GM13976 (cell line): Measurements from ENCODE around the gene IGSF21.
A peak's percentile ranks its signal among the peaks of the same experiment; 100 is the strongest.

Experiments used
- DNase-seq: peaks from one replicate; pipeline ENCODE4 v3.0.0; 2012; ENCODE audit warnings: low spot score
- CTCF ChIP-seq: IDR thresholded peaks from 2 replicates; pipeline ENCODE4 v1.5.1; 2012; ENCODE audit warnings: borderline replicate concordance, mild to moderate bottlenecking; ENCODE audit not compliant: insufficient read depth; ENCODE audit errors: extremely low read depth, missing control alignments, control extremely low read depth
- in situ Hi-C: fragments of 300-500 bp; cut with MboI; formaldehyde crosslinking; loops from one replicate; pipeline ENCODE4 v1.12.0; 2022; ENCODE audit warnings: low sequenced_read_pairs, mixed read lengths, inconsistent platforms; ENCODE audit not compliant: unreplicated experiment

IGSF21 gene

GRCh38 chr1:18297896-18298648 lies 190.5 kb downstream of the IGSF21 start:
- TF ChIP-seq CTCF = no peak
- in situ Hi-C loops = no loop called here
- DNase-seq = no peak

DNA sequence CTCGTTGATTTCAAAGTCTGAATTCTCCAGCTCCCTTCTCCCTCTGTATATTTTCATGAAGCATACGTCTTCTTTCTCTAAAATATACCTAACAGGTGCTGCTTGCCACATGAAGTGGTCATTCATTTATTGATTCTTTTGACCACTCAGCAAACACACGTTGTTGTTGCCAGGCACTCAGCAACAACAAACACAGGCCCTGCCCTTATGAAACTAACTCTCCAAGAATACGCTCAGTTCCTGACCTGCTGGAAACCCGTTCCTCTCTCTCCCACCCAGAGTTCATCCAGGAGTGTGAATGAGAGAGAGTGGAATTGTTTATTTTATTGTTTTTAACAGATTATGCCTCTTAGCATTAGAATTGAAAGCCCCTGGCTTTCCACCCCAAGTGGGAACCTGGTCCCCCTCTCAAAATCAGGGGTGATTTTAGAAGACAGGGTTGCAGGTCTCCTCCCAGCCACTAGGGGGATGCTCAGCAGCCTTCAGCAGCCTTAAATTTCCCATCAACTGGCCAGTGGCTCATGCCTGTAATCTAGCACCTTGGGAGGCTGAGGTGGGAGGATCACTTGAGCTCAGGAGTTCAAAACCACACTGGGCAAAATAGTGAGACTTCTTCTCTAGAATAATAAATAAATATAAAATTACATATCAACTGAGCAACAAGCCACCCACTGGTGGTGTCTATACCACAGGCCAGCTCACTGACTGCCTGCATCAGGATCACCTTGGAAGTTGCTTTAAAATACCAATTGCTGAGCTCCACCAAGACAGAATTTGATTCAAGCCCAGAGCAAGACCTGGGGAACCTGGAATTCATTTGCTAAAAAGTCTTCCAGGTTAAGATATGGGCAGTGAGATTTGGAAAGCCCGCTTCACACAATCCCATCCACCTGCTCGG lies 192.1 kb downstream of the IGSF21 start:
- in situ Hi-C loops = no loop called here
- peak; percentile 70 for DNase-seq
- TF ChIP-seq CTCF = peak; percentile 49

DNA sequence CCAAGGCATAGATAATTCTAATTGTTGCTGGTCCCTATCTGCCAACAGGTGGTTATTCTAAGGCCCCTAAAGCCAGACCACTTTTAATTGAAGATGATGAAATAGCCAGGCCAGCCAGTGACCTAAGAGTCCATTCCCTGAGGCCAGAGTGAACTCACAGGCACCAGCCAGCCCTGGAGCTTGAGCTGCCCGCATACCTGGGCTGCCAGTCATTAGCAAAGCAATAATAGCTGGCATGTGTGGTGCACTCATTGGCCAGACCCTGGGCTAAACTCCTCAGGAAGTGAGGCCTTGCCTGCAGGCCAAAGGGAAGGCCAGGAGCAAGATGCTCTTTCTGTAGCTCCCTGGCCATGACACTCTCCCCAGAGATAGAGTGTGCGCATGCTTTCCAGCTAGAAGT lies 192.8 kb downstream of the IGSF21 start:
- DNase-seq = no peak
- in situ Hi-C loops = no loop called here
- TF ChIP-seq CTCF = no peak

DNA sequence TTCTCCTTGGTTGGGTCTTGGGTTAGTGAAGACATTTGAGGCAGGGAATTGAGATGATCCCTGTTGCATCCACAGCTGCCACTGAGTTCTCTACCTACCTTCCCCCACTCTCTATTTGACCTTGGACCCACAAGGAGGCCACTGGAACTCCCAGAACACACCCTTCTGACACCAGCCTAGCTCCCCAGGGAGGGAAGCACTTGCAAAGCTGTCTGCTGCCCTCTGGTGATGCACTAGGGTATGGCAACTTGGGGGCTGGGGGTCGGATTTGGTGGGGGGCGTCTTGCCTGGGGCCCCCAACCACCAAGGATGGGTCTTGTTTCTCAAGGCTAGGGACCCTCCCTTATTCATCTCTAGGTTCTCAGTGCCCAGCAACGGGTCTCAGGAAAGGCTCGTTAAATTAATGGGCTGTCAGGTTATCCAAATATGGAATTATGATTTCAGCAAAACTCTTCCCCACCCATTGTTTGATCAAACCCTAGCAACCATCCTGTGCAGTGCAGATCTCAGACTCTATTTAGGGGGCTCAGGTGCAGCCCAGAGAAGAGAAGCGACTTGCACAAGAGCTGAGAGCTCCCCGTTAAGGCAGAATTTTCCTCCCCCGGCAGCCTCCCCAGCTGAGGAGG lies 195.3 kb downstream of the IGSF21 start:
- peak; percentile 39 for TF ChIP-seq CTCF
- no peak for DNase-seq
- in situ Hi-C loops = no loop called here

DNA sequence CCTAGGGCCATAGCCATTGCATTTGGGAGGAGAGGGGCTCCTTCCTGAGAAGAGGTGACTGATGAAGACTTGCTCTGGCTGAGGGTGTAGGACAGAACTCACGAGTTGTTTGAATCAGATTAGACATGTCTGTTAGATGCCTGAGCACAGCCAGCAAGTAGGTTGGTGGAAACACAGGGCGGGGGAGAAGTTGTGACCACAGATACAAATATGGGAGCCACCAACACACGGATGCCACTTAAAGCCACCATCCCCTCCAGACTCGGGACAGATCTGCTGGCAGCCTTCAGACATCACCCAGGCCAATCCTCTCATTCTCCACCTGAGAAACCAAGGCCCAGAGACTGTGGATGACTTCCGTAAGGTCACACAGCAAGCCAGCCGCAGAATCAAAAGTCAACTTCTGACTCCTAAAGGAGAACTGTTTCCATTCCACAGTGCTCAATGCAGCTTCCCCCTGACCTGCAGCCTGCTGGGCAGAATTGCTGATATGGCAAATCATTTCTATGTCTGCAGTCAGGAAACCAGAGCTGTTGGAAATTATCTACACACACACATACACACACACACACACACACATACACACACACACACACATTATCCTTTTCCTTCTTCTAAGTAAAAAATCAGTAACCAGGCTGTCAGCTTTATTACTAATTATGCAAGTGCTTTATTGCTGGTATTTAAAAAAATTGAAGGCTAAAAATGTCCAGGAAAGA lies 196.7 kb downstream of the IGSF21 start:
- DNase-seq = no peak
- in situ Hi-C loops = no loop called here
- no peak for TF ChIP-seq CTCF

DNA sequence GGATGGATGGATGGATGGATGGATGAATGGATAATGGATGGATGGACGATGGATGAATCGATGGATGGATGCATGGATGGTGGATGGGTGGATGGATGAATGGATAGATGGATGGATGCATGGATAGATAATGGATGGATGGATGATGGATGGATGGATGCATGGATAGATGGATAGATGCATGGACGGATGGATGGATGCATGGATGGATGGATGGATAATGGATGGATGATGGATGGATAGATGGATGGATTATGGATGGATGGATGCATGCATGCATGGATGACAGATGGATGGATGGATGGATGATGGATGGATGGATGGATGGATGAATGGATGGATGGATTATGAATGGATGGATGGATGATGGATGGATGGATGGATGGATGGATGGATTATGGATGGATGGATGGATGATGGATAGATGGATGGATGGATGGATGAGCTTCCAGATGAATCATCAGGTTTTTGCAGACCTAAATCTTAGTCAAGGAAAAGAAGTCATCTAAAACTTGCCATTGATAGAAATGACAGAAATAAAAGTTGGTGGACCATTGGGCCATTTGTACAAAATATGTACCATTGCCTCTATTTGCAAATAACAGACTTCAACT lies 197.7 kb downstream of the IGSF21 start:
- no peak for TF ChIP-seq CTCF
- DNase-seq = no peak
- in situ Hi-C loops = no loop called here
